ENCODE data around the gene VWC2L.

The VWC2L gene

DNA sequence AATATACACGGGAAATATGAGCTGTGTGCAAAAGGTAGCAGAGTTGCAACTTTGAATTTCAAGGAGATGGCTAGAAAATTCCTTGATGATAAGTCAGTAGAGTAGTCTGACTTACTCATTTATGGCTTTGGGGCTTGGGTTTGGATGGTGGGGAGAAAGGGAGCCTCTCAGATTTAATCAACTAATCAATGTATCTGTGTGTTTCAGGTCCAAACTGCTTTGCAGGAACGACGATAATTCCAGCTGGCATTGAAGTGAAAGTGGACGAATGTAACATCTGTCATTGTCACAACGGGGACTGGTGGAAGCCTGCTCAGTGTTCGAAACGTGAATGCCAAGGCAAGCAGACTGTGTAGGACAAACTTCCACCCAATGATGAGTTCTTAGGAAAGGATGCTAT, 164.6 kb downstream of the VWC2L start:
- Histone ChIP-seq H3K4me3 (ENCODE audit: low read length in 2 of 2) (no peak overlapping the region), H3K9ac (ENCODE audit: low read depth in 1 of 2, low read length in 2 of 2) (no peak overlapping the region), H3K9me3 (ENCODE audit: control insufficient read depth in 2 of 2, low read length in 2 of 2) (no peaks in the 10 kb centered on the region), H3K36me3 (ENCODE audit: control insufficient read depth in 2 of 2, insufficient read depth in 2 of 2, low read length in 2 of 2) (no peaks in the 10 kb centered on the region), H3K27ac (ENCODE audit: low read depth in 2 of 2, low read length in 2 of 2) (no peak overlapping the region), H3K4me1 (ENCODE audit: control insufficient read depth in 2 of 2, insufficient read depth in 2 of 2, low read length in 2 of 2) (no peaks in the 10 kb centered on the region), H3K27me3 (ENCODE audit: control insufficient read depth in 2 of 2, insufficient read depth in 2 of 2, low read length in 2 of 2) (no peaks in the 10 kb centered on the region)

DNA sequence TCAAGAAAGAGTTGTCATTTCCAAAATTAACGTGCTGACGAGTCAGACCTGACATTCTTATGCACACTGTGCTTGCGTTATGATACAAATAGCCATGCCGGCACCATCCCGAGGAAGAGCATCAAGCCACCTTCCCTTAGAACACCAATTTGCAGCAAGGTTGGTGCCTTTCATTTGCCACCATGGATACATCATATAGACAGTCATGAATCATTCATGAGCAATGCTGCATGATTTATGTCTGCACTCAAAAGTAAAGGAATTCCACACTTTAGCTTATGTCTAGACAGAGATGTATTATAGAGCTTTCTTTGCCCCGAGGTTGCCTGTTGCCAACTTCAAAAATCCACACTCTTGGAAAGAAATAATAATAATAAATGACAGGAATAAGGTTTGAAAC, 166.9 kb downstream of the VWC2L start:
- H3K36me3 ChIP-seq (ENCODE audit: control insufficient read depth in 2 of 2, insufficient read depth in 2 of 2, low read length in 2 of 2): no peaks in the 10 kb centered on the region
- no peak overlapping the region for H3K4me3 ChIP-seq (ENCODE audit: low read length in 2 of 2)
- H3K9me3 ChIP-seq (ENCODE audit: control insufficient read depth in 2 of 2, low read length in 2 of 2): no peaks in the 10 kb centered on the region
- no peaks in the 10 kb centered on the region for H3K27me3 ChIP-seq (ENCODE audit: control insufficient read depth in 2 of 2, insufficient read depth in 2 of 2, low read length in 2 of 2)
- H3K27ac ChIP-seq (ENCODE audit: low read depth in 2 of 2, low read length in 2 of 2): no peak overlapping the region
- no peaks in the 10 kb centered on the region for H3K4me1 ChIP-seq (ENCODE audit: control insufficient read depth in 2 of 2, insufficient read depth in 2 of 2, low read length in 2 of 2)
- H3K9ac ChIP-seq (ENCODE audit: low read depth in 1 of 2, low read length in 2 of 2): no peak overlapping the region

DNA sequence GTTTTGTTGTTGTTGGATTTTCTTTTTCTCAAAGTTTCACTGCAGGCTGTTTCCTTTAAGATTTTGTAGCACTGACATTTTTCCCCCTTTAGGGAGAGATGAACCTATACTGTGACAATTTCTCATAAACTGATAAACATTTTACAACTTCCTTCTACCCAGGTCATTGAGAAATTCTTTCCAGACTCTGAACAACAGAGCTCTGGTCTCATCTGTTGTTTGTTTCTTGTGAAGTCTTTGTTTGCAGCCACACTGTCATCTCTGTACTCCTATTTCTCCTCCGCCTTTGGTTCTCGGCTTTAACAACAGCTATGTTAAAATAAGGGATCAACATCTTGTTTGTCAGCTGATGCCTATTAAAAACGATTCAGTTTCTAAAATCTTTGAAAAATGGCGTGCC, 167.6 kb downstream of the VWC2L start:
- Histone ChIP-seq H3K9me3 (ENCODE audit: control insufficient read depth in 2 of 2, low read length in 2 of 2) (no peaks in the 10 kb centered on the region), H3K9ac (ENCODE audit: low read depth in 1 of 2, low read length in 2 of 2) (no peak overlapping the region), H3K27ac (ENCODE audit: low read depth in 2 of 2, low read length in 2 of 2) (no peak overlapping the region), H3K4me1 (ENCODE audit: control insufficient read depth in 2 of 2, insufficient read depth in 2 of 2, low read length in 2 of 2) (no peaks in the 10 kb centered on the region), H3K36me3 (ENCODE audit: control insufficient read depth in 2 of 2, insufficient read depth in 2 of 2, low read length in 2 of 2) (no peaks in the 10 kb centered on the region), H3K27me3 (ENCODE audit: control insufficient read depth in 2 of 2, insufficient read depth in 2 of 2, low read length in 2 of 2) (no peaks in the 10 kb centered on the region), H3K4me3 (ENCODE audit: low read length in 2 of 2) (no peak overlapping the region)

DNA sequence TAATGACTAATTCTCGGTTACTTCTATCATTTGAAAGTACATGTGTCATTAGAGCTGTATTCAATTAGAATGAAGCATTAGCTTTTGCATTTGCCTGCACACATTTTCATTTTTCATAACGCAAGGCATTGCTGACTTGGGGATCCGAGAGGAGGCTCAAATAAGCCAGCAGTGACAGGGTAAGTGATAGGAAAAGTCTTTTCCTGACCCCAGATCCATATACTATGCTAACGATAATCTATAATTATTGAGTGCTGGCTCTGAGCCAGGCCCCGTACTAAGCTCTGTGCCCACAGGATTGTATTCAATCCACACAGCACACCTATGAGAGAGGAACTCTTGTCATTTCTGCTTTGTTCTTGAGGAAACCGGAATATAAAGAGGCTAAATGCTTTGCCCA, 168.2 kb downstream of the VWC2L start:
- Histone ChIP-seq H3K9me3 (ENCODE audit: control insufficient read depth in 2 of 2, low read length in 2 of 2) (no peaks in the 10 kb centered on the region), H3K27me3 (ENCODE audit: control insufficient read depth in 2 of 2, insufficient read depth in 2 of 2, low read length in 2 of 2) (no peaks in the 10 kb centered on the region), H3K9ac (ENCODE audit: low read depth in 1 of 2, low read length in 2 of 2) (no peak overlapping the region), H3K4me3 (ENCODE audit: low read length in 2 of 2) (no peak overlapping the region), H3K27ac (ENCODE audit: low read depth in 2 of 2, low read length in 2 of 2) (no peak overlapping the region), H3K36me3 (ENCODE audit: control insufficient read depth in 2 of 2, insufficient read depth in 2 of 2, low read length in 2 of 2) (no peaks in the 10 kb centered on the region), H3K4me1 (ENCODE audit: control insufficient read depth in 2 of 2, insufficient read depth in 2 of 2, low read length in 2 of 2) (no peaks in the 10 kb centered on the region)

DNA sequence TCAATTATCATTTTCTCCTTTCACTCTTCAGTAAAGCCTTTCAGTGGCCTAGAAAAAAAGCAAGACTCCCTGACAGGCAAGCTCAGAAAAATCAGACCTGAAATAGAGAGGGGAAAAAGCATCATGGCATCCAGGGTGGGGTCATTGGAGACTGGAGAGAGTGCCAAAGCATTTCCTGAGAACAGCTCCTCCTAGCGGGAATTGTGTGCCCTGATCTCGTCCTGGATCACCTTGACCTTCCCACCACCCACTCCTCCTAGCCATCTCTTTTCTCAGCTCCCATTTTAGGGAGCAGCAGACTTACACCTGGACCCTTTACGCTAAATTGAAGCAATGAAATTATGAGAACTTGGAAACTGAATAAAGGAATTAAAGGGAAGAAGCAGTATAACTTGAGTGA, 176.6 kb downstream of the VWC2L start:
- Histone ChIP-seq H3K27ac (ENCODE audit: low read depth in 2 of 2, low read length in 2 of 2) (no peak overlapping the region), H3K9me3 (ENCODE audit: control insufficient read depth in 2 of 2, low read length in 2 of 2) (no peaks in the 10 kb centered on the region), H3K27me3 (ENCODE audit: control insufficient read depth in 2 of 2, insufficient read depth in 2 of 2, low read length in 2 of 2) (no peaks in the 10 kb centered on the region), H3K9ac (ENCODE audit: low read depth in 1 of 2, low read length in 2 of 2) (no peak overlapping the region), H3K4me3 (ENCODE audit: low read length in 2 of 2) (no peak overlapping the region), H3K4me1 (ENCODE audit: control insufficient read depth in 2 of 2, insufficient read depth in 2 of 2, low read length in 2 of 2) (no peaks in the 10 kb centered on the region), H3K36me3 (ENCODE audit: control insufficient read depth in 2 of 2, insufficient read depth in 2 of 2, low read length in 2 of 2) (no peaks in the 10 kb centered on the region)

DNA sequence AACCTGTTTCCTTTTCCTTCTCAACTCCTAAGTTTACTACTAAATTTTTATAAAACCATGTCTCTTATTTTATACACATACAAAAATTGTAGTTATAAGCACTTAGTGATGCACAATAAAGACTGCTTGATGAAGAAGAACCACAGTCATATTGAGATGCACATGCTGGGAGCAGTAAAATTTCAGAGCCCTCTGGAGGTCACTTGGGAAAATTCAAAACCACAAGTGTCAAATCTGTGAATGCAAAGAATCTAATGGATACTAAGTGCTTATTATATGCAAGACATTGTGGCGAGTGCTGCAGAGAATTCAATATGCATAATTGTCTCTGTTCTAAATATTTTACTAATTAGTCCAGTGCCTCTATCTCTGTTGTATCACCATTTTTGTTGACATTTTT, 180.5 kb downstream of the VWC2L start:
- H3K27ac ChIP-seq (ENCODE audit: low read depth in 2 of 2, low read length in 2 of 2): no peak overlapping the region
- no peaks in the 10 kb centered on the region for H3K27me3 ChIP-seq (ENCODE audit: control insufficient read depth in 2 of 2, insufficient read depth in 2 of 2, low read length in 2 of 2)
- H3K4me3 ChIP-seq (ENCODE audit: low read length in 2 of 2): no peak overlapping the region
- H3K36me3 ChIP-seq (ENCODE audit: control insufficient read depth in 2 of 2, insufficient read depth in 2 of 2, low read length in 2 of 2): no peaks in the 10 kb centered on the region
- H3K4me1 ChIP-seq (ENCODE audit: control insufficient read depth in 2 of 2, insufficient read depth in 2 of 2, low read length in 2 of 2): no peaks in the 10 kb centered on the region
- H3K9ac ChIP-seq (ENCODE audit: low read depth in 1 of 2, low read length in 2 of 2): no peak overlapping the region
- no peaks in the 10 kb centered on the region for H3K9me3 ChIP-seq (ENCODE audit: control insufficient read depth in 2 of 2, low read length in 2 of 2)

DNA sequence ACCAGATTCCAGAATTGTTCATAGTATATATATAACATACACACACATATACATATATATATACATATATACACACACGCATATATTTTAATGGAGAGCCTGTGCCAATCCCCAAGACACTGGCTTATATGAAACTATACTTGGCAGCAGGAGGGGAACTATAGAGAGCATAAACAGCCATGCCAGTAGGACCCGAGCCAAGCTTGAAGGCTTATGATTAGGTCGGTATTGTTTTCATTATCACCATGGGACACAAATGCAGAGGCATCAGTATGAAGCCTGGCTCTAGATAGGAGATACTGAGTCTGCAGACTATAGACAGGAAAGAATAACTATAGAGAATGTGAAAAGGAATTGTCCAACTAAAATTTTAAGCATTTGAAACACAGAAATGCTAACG, 181.2 kb downstream of the VWC2L start:
- Histone ChIP-seq H3K36me3 (ENCODE audit: control insufficient read depth in 2 of 2, insufficient read depth in 2 of 2, low read length in 2 of 2) (no peaks in the 10 kb centered on the region), H3K4me1 (ENCODE audit: control insufficient read depth in 2 of 2, insufficient read depth in 2 of 2, low read length in 2 of 2) (no peaks in the 10 kb centered on the region), H3K4me3 (ENCODE audit: low read length in 2 of 2) (no peak overlapping the region), H3K27ac (ENCODE audit: low read depth in 2 of 2, low read length in 2 of 2) (no peak overlapping the region), H3K27me3 (ENCODE audit: control insufficient read depth in 2 of 2, insufficient read depth in 2 of 2, low read length in 2 of 2) (no peaks in the 10 kb centered on the region), H3K9ac (ENCODE audit: low read depth in 1 of 2, low read length in 2 of 2) (no peak overlapping the region), H3K9me3 (ENCODE audit: control insufficient read depth in 2 of 2, low read length in 2 of 2) (no peaks in the 10 kb centered on the region)

DNA sequence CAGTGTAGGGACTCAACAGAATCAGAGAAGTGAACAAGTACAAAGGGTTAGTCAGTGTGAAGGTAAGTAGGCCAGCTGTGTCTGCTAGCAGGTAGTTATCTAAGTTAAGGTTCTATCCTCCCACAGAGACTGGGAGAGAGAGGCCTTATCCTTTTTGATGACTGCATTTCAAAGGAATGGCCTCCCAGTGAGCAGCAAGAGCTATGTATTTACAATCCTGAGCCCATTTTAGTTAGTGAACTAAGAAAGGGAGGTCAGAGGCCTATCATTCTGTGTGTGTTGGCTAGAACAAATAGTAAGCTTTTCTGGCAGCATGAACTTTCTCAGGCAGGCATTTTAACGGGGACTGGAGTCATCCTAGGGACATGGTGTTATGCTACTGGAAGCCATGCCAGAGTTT, 182.9 kb downstream of the VWC2L start:
- H3K4me3 ChIP-seq (ENCODE audit: low read length in 2 of 2): no peak overlapping the region

DNA sequence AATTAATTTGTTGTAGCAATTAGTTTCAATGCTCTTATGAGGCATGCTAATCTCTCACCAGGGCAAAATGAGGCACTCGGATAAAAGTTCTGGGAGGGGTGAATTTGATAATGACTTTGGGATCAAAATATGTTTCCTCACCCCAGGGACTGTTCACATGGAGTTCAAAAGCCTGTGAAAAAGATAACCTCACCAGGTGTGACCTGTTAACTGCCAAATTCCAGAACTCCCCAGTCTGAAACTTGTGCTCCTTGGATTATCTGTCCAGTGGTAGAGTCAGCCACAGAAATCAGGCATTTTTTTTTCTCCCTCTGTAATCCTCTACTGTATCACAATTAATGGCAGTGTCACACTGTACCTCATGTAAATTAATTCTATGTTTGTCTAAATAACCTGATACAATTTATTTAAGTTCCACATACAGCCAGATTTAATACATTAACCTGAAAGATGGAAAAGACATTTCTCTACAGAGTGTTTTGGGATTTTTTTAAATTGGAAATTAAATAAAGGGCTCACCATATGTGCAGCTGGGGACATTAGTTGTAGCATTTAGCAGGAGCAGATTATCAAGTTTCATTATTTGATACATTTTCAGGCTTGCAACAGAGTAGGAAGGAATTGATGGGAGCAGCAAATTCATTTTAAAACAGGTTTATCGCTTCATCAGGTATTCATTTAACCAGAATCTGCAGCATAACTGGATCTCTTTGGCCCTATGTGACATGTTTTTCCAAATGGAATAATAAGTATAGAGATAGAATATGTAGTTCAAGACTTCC, 191.2 kb downstream of the VWC2L start:
- Histone ChIP-seq H3K4me1 (ENCODE audit: control insufficient read depth in 2 of 2, insufficient read depth in 2 of 2, low read length in 2 of 2) (no peaks in the 10 kb centered on the region), H3K9me3 (ENCODE audit: control insufficient read depth in 2 of 2, low read length in 2 of 2) (no peaks in the 10 kb centered on the region), H3K9ac (ENCODE audit: low read depth in 1 of 2, low read length in 2 of 2) (no peak overlapping the region), H3K36me3 (ENCODE audit: control insufficient read depth in 2 of 2, insufficient read depth in 2 of 2, low read length in 2 of 2) (no peaks in the 10 kb centered on the region), H3K27me3 (ENCODE audit: control insufficient read depth in 2 of 2, insufficient read depth in 2 of 2, low read length in 2 of 2) (peaks cover 0 to 3% of the 10 kb centered on the region in 2 donors), H3K4me3 (ENCODE audit: low read length in 2 of 2) (no peak overlapping the region), H3K27ac (ENCODE audit: low read depth in 2 of 2, low read length in 2 of 2) (no peak overlapping the region)

More for the DNA sequence above, 182.9 kb downstream of the VWC2L start:
- H3K27ac ChIP-seq (ENCODE audit: low read depth in 2 of 2, low read length in 2 of 2): no peak overlapping the region
- no peaks in the 10 kb centered on the region for H3K36me3 ChIP-seq (ENCODE audit: control insufficient read depth in 2 of 2, insufficient read depth in 2 of 2, low read length in 2 of 2)
- H3K9ac ChIP-seq (ENCODE audit: low read depth in 1 of 2, low read length in 2 of 2): no peak overlapping the region
- no peaks in the 10 kb centered on the region for H3K9me3 ChIP-seq (ENCODE audit: control insufficient read depth in 2 of 2, low read length in 2 of 2)
- no peaks in the 10 kb centered on the region for H3K4me1 ChIP-seq (ENCODE audit: control insufficient read depth in 2 of 2, insufficient read depth in 2 of 2, low read length in 2 of 2)
- no peaks in the 10 kb centered on the region for H3K27me3 ChIP-seq (ENCODE audit: control insufficient read depth in 2 of 2, insufficient read depth in 2 of 2, low read length in 2 of 2)

DNA sequence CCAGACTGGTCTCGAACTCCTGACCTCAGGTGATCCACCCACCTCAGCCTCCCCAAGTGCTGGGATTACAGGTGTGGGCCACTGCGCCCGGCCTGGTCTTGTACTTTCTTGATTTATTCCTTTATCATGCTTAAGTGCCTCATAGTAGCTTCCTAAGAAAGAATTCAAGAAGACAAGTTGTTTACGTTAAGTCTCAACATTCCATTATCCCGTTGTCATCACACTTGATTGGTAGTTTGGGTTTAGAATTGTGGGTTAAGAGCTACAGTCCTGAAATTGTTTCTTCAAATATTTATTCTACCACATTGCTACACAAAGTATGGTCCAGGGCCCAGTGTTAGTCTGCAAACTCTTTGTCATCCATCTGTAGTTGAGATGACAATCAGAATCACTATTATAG, 194.0 kb downstream of the VWC2L start:
- Histone ChIP-seq H3K9ac (ENCODE audit: low read depth in 1 of 2, low read length in 2 of 2) (no peak overlapping the region), H3K4me3 (ENCODE audit: low read length in 2 of 2) (no peak overlapping the region), H3K4me1 (ENCODE audit: control insufficient read depth in 2 of 2, insufficient read depth in 2 of 2, low read length in 2 of 2) (no peaks in the 10 kb centered on the region), H3K36me3 (ENCODE audit: control insufficient read depth in 2 of 2, insufficient read depth in 2 of 2, low read length in 2 of 2) (no peaks in the 10 kb centered on the region), H3K27ac (ENCODE audit: low read depth in 2 of 2, low read length in 2 of 2) (no peak overlapping the region), H3K9me3 (ENCODE audit: control insufficient read depth in 2 of 2, low read length in 2 of 2) (no peaks in the 10 kb centered on the region), H3K27me3 (ENCODE audit: control insufficient read depth in 2 of 2, insufficient read depth in 2 of 2, low read length in 2 of 2) (peaks cover 0 to 3% of the 10 kb centered on the region in 2 donors)
